ENCODE measurements around the gene TAC4.

The TAC4 gene

DNA sequence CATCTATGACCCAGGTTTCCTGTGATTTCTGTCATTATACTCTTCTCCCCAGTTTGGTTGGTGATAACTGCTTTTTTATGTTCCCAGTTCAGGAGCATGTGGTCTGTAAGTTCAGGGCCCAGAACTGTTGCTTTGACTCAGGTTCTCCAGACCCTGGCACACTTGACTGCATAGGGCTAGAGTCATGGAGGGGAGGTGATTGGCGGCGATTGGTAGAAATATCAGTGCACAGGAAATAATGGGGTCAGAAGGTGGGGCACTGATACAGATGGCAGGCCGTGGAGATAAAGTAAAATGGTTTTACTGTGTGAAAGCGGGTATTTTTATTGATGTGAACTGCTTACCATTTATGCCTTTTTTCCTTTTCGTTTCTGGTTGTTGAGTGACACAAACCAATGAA, 28.7 kb downstream of the TAC4 start:
- Histone ChIP-seq H3K4me3 (ENCODE audit: low read depth, low read length) (no peak overlapping the region), H3K4me1 (no peaks in the 10 kb centered on the region), H3K27me3 (no peaks in the 10 kb centered on the region), H3K9me3 (no peaks in the 10 kb centered on the region), H3K36me3 (peaks cover 77% of the 10 kb centered on the region)
- no peak for TF ChIP-seq CTCF (IDR thresholded peaks at IDR 0.05; ENCODE audit: low read depth, low read length)
- DNase-seq = no peak

- Histone ChIP-seq H3K27me3 (no peaks in the 10 kb centered on the region), H3K4me1 (no peaks in the 10 kb centered on the region), H3K36me3 (peaks cover 74% of the 10 kb centered on the region), H3K4me3 (ENCODE audit: low read depth, low read length) (no peak overlapping the region), H3K9me3 (no peaks in the 10 kb centered on the region)
- DNase-seq = no peak
- TF ChIP-seq CTCF (IDR thresholded peaks at IDR 0.05; ENCODE audit: low read depth, low read length) = no peak
These were observed 29.9 kb downstream of the TAC4 start for GRCh38 chr17:49817993-49818392.

DNA sequence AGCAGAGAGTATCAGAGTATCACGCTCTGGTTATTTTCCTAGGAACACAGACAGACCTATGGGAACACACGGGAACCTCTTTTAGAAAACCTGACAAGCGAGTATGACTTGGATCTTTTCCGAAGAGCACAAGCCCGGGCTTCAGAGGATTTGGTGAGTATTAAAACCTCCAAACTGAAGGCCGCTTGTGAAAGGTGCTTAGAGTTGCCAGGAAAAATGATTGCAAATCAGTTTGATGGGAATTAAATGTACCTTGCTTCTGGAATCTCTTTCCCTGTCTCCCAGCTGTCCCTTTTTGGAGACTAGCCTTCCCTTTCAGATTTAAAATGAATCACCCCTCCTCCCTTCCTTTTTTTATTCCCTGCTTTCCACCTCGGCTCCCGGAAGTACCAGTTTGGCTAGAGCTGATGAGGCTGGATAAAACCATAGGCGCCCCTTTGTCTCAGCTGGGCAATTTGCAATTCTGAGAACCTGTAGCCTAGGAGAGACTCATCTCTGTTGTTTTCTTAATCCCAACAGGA, 32.0 kb downstream of the TAC4 start:
- no peak for DNase-seq
- Histone ChIP-seq H3K9me3 (no peaks in the 10 kb centered on the region), H3K36me3 (peaks cover 67% of the 10 kb centered on the region), H3K27me3 (no peaks in the 10 kb centered on the region), H3K4me3 (ENCODE audit: low read depth, low read length) (no peak overlapping the region), H3K4me1 (no peaks in the 10 kb centered on the region)
- TF ChIP-seq CTCF (IDR thresholded peaks at IDR 0.05; ENCODE audit: low read depth, low read length) = no peak

- Histone ChIP-seq H3K4me1 (no peaks in the 10 kb centered on the region), H3K4me3 (ENCODE audit: low read depth, low read length) (no peak overlapping the region), H3K27me3 (no peaks in the 10 kb centered on the region), H3K9me3 (no peaks in the 10 kb centered on the region), H3K36me3 (peaks cover 73% of the 10 kb centered on the region)
- TF ChIP-seq CTCF (IDR thresholded peaks at IDR 0.05; ENCODE audit: low read depth, low read length) = no peak
- no peak for DNase-seq
These were observed 32.9 kb downstream of the TAC4 start for GRCh38 chr17:49814781-49815529.

DNA sequence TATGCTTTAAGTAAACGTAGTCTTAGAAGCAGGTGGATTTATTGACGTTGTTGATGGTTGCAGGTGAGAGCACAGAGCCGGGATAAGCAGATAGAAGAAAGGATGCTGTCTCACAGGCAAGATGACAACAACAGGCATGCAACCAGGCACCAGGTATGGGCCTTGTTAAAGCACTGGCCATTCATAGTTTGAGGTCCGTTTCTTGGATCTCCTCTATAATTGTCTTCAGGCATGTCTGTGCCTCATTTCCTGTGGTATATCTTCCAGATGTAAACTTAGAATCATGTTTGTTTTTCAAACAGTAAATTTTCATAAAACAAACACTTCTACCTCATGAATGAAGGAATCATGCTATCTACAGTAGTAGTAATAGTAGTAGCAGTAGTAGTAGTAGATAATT, 38.8 kb downstream of the TAC4 start:
- Histone ChIP-seq H3K27me3 (no peaks in the 10 kb centered on the region), H3K4me1 (no peaks in the 10 kb centered on the region), H3K9me3 (no peaks in the 10 kb centered on the region), H3K4me3 (ENCODE audit: low read depth, low read length) (no peak overlapping the region), H3K36me3 (peaks cover 79% of the 10 kb centered on the region)
- no peak for TF ChIP-seq CTCF (IDR thresholded peaks at IDR 0.05; ENCODE audit: low read depth, low read length)
- DNase-seq = no peak

- no peaks in the 10 kb centered on the region for H3K4me1 ChIP-seq
- DNase-seq = no peak
- no peaks in the 10 kb centered on the region for H3K27me3 ChIP-seq
- TF ChIP-seq CTCF (IDR thresholded peaks at IDR 0.05; ENCODE audit: low read depth, low read length) = no peak
- no peak overlapping the region for H3K4me3 ChIP-seq (ENCODE audit: low read depth, low read length)
- peaks cover 81% of the 10 kb centered on the region for H3K36me3 ChIP-seq
- H3K9me3 ChIP-seq = 0 out of 2 replicates have a peak, but pooled peaks cover 3% of the 10 kb centered on the region
These were observed 49.1 kb downstream of the TAC4 start for GRCh38 chr17:49798738-49799137.

All from BE2C (cell line).